ENCODE measurements around the gene ANTXR2. TPM values are rescaled to one million over a fixed set of nuclear protein-coding genes. Genes with fewer than 3 reads are reported as not detected.
"Not testable (repeated sequence)": the region's sequence is repeated elsewhere in the genome, so short reads cannot be mapped to it uniquely, and the experiment has no call there.

ANTXR2 gene
- total and polyA plus RNA-seq, 2 donors (not counting 1 experiment from before 2014, with no cell fraction given), result 85.3 to 135 TPM

GRCh38 chr4:79897174-79897573 is 175.9 kb downstream of the ANTXR2 start:
- Histone ChIP-seq H3K9ac (ENCODE audit: insufficient read depth, low read length) (no peak overlapping the region), H3K4me1 (ENCODE audit: control insufficient read depth, extremely low read depth, insufficient read depth, low read length) (no peaks in the 10 kb centered on the region), H3K27ac (ENCODE audit: insufficient read depth, low read length) (no peak overlapping the region), H3K9me3 (ENCODE audit: control insufficient read depth, insufficient read depth, low read depth, low read length) (no peaks in the 10 kb centered on the region), H3K79me2 (ENCODE audit: control insufficient read depth, insufficient read depth, low read length) (no peaks in the 10 kb centered on the region), H2AFZ (ENCODE audit: low read length) (no peak overlapping the region), H4K20me1 (ENCODE audit: control insufficient read depth, extremely low read depth, insufficient read depth, low read length) (no peaks in the 10 kb centered on the region), H3K27me3 (ENCODE audit: control insufficient read depth, insufficient read depth, low read length) (no peaks in the 10 kb centered on the region), H3K36me3 (ENCODE audit: control insufficient read depth, insufficient read depth, low read length) (no peaks in the 10 kb centered on the region), H3K4me2 (ENCODE audit: extremely low read depth, insufficient read depth, low read length) (no peak overlapping the region), H3K4me3 (replicated peaks in 1 of 4; ENCODE audit: control extremely low read depth in 1 of 4, insufficient read depth in 1 of 4, low read depth in 3 of 4, low read length in 4 of 4) (no peak overlapping the region)
- TF ChIP-seq CTCF (conservative IDR thresholded peaks at IDR 0.05 in 1 of 2, IDR thresholded peaks at IDR 0.05 in 1 of 2; ENCODE audit: low read depth in 1 of 2, low read length in 2 of 2) (no peak), EZH2 (IDR thresholded peaks at IDR 0.05; ENCODE audit: low read length, missing control alignments) (no peak)
- no peak for DNase-seq (ENCODE audit: low read depth in 2 of 2)

GRCh38 chr4:79893456-79893855 is 179.6 kb downstream of the ANTXR2 start:
- Histone ChIP-seq H3K4me1 (ENCODE audit: control insufficient read depth, extremely low read depth, insufficient read depth, low read length) (no peaks in the 10 kb centered on the region), H3K27ac (ENCODE audit: insufficient read depth, low read length) (no peak overlapping the region), H3K27me3 (ENCODE audit: control insufficient read depth, insufficient read depth, low read length) (no peaks in the 10 kb centered on the region), H4K20me1 (ENCODE audit: control insufficient read depth, extremely low read depth, insufficient read depth, low read length) (no peaks in the 10 kb centered on the region), H2AFZ (ENCODE audit: low read length) (no peak overlapping the region), H3K36me3 (ENCODE audit: control insufficient read depth, insufficient read depth, low read length) (no peaks in the 10 kb centered on the region), H3K9ac (ENCODE audit: insufficient read depth, low read length) (no peak overlapping the region), H3K4me3 (replicated peaks in 1 of 4; ENCODE audit: control extremely low read depth in 1 of 4, insufficient read depth in 1 of 4, low read depth in 3 of 4, low read length in 4 of 4) (no peak overlapping the region), H3K79me2 (ENCODE audit: control insufficient read depth, insufficient read depth, low read length) (no peaks in the 10 kb centered on the region), H3K4me2 (ENCODE audit: extremely low read depth, insufficient read depth, low read length) (no peak overlapping the region), H3K9me3 (ENCODE audit: control insufficient read depth, insufficient read depth, low read depth, low read length) (no peaks in the 10 kb centered on the region)
- peak in 1 of 2 donors; percentile 85 for DNase-seq (ENCODE audit: low read depth in 2 of 2)
- TF ChIP-seq EZH2 (IDR thresholded peaks at IDR 0.05; ENCODE audit: low read length, missing control alignments) (no peak), CTCF (conservative IDR thresholded peaks at IDR 0.05 in 1 of 2, IDR thresholded peaks at IDR 0.05 in 1 of 2; ENCODE audit: low read depth in 1 of 2, low read length in 2 of 2) (no peak)

GRCh38 chr4:79889026-79889425 is 184.0 kb downstream of the ANTXR2 start:
- H2AFZ ChIP-seq (ENCODE audit: low read length); H3K27me3 ChIP-seq (ENCODE audit: control insufficient read depth, insufficient read depth, low read length); H3K27ac ChIP-seq (ENCODE audit: insufficient read depth, low read length); H3K4me1 ChIP-seq (ENCODE audit: control insufficient read depth, extremely low read depth, insufficient read depth, low read length); H3K79me2 ChIP-seq (ENCODE audit: control insufficient read depth, insufficient read depth, low read length); H3K4me3 ChIP-seq (replicated peaks in 1 of 4; ENCODE audit: control extremely low read depth in 1 of 4, insufficient read depth in 1 of 4, low read depth in 3 of 4, low read length in 4 of 4); H3K36me3 ChIP-seq (ENCODE audit: control insufficient read depth, insufficient read depth, low read length); H3K9me3 ChIP-seq (ENCODE audit: control insufficient read depth, insufficient read depth, low read depth, low read length); H3K9ac ChIP-seq (ENCODE audit: insufficient read depth, low read length); DNase-seq (ENCODE audit: low read depth in 2 of 2); H4K20me1 ChIP-seq (ENCODE audit: control insufficient read depth, extremely low read depth, insufficient read depth, low read length); H3K4me2 ChIP-seq (ENCODE audit: extremely low read depth, insufficient read depth, low read length): not testable (repeated sequence)

All from fibroblast of lung (primary cell).